IPS DF 6.9 (cell line): ENCODE data around the gene SLC25A48.

Experiments used
- DNase-seq: peaks from one replicate; pipeline ENCODE4 v3.0.0-alpha.2; 2013; ENCODE audit warnings: low read depth, low spot score
- H3K27ac ChIP-seq: one replicate; pipeline ENCODE4 v1.5.1; 2013; ENCODE audit warnings: low read length, control low read depth
- H3K27me3 ChIP-seq: 2 replicates; pipeline ENCODE4 v1.6.1; 2013; ENCODE audit warnings: mild to moderate bottlenecking, low read length; ENCODE audit not compliant: control insufficient read depth, insufficient read depth
- H3K36me3 ChIP-seq: 2 replicates; pipeline ENCODE4 v1.6.1; 2013; ENCODE audit warnings: low read length; ENCODE audit not compliant: control insufficient read depth, insufficient read depth
- H3K4me1 ChIP-seq: 2 replicates; pipeline ENCODE4 v1.6.1; 2013; ENCODE audit warnings: low read length; ENCODE audit not compliant: control insufficient read depth, insufficient read depth
- H3K4me3 ChIP-seq: 2 replicates; pipeline ENCODE4 v1.5.1; 2013; ENCODE audit warnings: mild to moderate bottlenecking, low read length
- H3K9me3 ChIP-seq: 2 replicates; pipeline ENCODE4 v1.6.1; 2013; ENCODE audit warnings: low read length, inconsistent platforms; ENCODE audit not compliant: control insufficient read depth, insufficient read depth
- WGBS: extraction: QIAGEN DNeasy Blood & Tissue Kit; methylation state at CpG from one replicate; pipeline ENCODE4 v1.1.7; 2013; ENCODE audit warnings: mixed read lengths, missing lambda C conversion rate; ENCODE audit not compliant: insufficient read length, insufficient coverage; 5-methylcytosine and 5-hydroxymethylcytosine counted together

The SLC25A48 gene

DNA sequence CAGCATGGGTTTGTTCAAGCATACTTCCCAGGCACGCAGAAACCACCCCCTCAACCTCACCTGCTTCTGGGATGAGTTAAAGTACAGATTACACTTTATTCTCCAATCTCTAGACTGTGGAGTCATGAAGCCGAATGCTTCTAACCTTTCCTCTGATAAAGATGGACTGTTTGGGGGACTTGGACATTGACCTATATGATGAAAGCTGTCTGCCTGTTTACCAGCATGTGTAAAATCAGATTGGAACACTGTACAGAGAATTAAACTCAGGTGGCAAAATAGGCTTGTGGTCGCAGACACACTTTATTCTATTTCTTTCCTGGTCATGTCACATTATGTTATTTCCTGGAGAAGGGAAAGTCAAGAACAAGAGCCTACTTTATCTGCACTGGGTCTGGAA is 35.5 kb downstream of the SLC25A48 start:
- H3K36me3 ChIP-seq: no peaks in the 10 kb centered on the region
- H3K4me3 ChIP-seq: no peak overlapping the region
- H3K27ac ChIP-seq: no peak overlapping the region
- H3K27me3 ChIP-seq: no peaks in the 10 kb centered on the region
- DNase-seq: no peak
- H3K9me3 ChIP-seq: no peaks in the 10 kb centered on the region
- H3K4me1 ChIP-seq: no peaks in the 10 kb centered on the region
- WGBS: no CpG with 5 or more reads among the region's 3 CpGs

- Histone ChIP-seq H3K27me3 (no peaks in the 10 kb centered on the region), H3K36me3 (no peaks in the 10 kb centered on the region), H3K4me3 (no peak overlapping the region), H3K27ac (no peak overlapping the region), H3K9me3 (no peaks in the 10 kb centered on the region), H3K4me1 (no peaks in the 10 kb centered on the region)
- WGBS: no CpG with 5 or more reads among the region's 11 CpGs
- DNase-seq: no peak
Measured at GRCh38 chr5:135871268-135871915, 36.9 kb downstream of the SLC25A48 start.

DNA sequence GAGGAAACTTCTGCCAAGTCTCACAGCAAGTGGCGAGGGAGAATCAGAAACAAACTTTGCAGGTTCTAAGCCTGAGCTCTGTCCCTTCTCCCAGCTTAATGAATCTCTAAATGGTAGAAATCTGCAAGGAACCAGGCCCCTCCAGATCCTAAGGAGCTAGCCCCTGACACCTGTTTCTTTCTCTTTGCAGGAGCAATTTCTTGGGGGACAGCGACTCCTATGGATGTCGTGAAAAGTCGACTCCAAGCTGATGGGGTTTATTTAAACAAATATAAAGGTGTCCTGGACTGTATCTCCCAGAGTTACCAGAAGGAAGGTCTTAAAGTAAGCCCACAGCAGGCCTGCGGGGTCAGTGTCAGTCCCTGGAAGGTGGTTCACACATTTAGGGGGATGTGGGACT is 39.4 kb downstream of the SLC25A48 start:
- no peak overlapping the region for H3K4me3 ChIP-seq
- H3K36me3 ChIP-seq: no peaks in the 10 kb centered on the region
- H3K9me3 ChIP-seq: no peaks in the 10 kb centered on the region
- WGBS: no CpG with 5 or more reads among the region's 5 CpGs
- DNase-seq: no peak
- no peak overlapping the region for H3K27ac ChIP-seq
- no peaks in the 10 kb centered on the region for H3K27me3 ChIP-seq
- no peaks in the 10 kb centered on the region for H3K4me1 ChIP-seq

DNA sequence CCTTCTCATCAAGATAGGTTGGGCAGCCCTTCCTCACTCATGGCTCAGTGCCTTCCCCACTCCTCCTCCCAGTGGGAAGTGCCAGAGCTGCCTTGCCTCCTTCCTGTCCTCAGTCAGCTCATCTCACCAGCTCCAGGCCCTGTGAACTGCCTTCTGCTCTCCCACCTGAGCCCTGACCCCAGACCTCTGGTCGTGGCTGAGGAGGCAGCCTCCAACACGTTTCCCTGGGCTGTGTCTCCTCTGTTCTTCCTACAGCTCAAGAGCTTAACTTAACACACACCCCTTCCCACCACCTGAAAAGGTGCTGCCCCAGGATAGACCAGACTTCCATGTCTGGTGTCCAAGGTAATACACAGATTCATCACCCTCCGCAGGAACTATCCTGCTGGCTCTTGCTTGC is 40.0 kb downstream of the SLC25A48 start:
- no CpG with 5 or more reads among the region's 3 CpGs for WGBS
- no peaks in the 10 kb centered on the region for H3K36me3 ChIP-seq
- no peak overlapping the region for H3K4me3 ChIP-seq
- H3K27me3 ChIP-seq: no peaks in the 10 kb centered on the region
- no peak for DNase-seq
- no peak overlapping the region for H3K27ac ChIP-seq
- no peaks in the 10 kb centered on the region for H3K9me3 ChIP-seq
- H3K4me1 ChIP-seq: no peaks in the 10 kb centered on the region

DNA sequence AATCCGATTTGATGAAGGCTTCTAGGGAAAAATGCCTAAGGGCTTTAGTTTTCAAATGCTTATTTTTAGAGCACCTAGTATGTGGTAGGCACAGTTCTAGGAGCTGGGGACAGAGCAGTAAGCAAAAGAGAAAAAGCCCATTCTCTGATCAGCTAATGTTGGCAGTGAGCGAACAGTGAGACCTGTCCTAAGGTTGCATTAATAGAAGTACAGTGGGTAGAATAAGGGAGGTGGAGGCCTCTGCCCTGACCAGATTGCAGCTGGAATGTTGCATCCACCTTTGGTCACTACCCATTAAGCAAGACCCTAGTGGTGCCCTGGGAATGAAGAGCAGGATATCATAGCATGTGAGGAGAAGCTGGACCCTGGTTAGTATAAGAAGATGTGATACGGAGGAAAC is 41.1 kb downstream of the SLC25A48 start:
- H3K27me3 ChIP-seq: no peaks in the 10 kb centered on the region
- no CpG with 5 or more reads among the region's 3 CpGs for WGBS

DNA sequence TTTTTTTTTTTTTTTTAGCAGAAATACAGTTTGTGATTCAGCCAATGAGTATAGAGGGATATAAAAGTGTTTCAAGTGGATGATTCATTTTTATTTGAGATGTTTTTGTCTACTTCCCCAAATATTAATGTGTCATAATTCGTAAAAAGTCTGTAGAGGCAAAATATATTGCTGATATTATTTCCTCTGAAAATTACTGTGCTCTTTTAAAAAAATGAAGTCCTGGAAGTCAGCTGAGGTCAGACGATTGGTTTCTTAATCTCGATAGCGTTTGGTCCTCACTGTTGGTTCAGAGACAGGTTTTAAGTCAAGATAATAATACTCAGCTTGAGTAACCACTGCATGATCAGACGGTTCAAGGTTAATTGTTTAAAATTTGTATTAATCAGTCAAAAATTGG is 41.7 kb downstream of the SLC25A48 start:
- H3K36me3 ChIP-seq: no peaks in the 10 kb centered on the region
- no CpG with 5 or more reads among the region's 5 CpGs for WGBS

More for the DNA sequence above, 41.1 kb downstream of the SLC25A48 start:
- no peaks in the 10 kb centered on the region for H3K4me1 ChIP-seq
- no peak overlapping the region for H3K4me3 ChIP-seq
- no peak overlapping the region for H3K27ac ChIP-seq
- DNase-seq: no peak
- H3K36me3 ChIP-seq: no peaks in the 10 kb centered on the region
- no peaks in the 10 kb centered on the region for H3K9me3 ChIP-seq

DNA sequence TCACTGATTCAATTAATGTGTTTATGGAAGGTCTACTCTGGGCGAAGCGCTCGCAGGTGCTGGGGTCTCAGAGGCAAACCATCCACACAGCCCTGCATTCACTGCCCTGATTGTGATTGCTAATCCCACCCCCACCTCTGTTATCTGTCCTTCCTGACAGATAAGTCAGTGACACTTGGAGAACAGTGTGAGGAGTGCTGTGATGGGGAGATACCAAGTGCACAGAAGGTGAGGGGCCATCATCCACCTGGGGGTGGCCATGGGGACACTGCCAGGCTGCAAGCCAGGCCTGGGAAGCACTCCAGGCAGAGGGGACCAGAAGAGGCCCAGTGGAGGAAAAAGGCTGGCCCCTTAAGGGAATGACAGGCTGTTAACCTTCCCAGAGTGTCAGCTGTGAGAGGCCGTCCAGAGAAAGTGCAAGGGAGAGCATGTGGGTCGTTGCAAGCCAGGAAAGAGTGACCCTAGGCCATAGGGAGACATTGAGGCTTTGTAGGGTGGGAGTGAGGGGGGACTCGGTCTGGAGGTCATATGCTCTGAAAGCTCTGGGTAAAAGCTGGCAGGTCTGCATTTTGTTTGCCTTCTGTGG is 43.2 kb downstream of the SLC25A48 start:
- H3K4me1 ChIP-seq: 0 out of 2 replicates have a peak, but pooled peaks cover 1% of the 10 kb centered on the region
- no peaks in the 10 kb centered on the region for H3K9me3 ChIP-seq
- no peak for DNase-seq
- no peaks in the 10 kb centered on the region for H3K27me3 ChIP-seq
- H3K36me3 ChIP-seq: no peaks in the 10 kb centered on the region
- no peak overlapping the region for H3K27ac ChIP-seq
- WGBS: no CpG with 5 or more reads among the region's 6 CpGs
- no peak overlapping the region for H3K4me3 ChIP-seq

More for the DNA sequence above, 41.7 kb downstream of the SLC25A48 start:
- Histone ChIP-seq H3K4me1 (0 out of 2 replicates have a peak, but pooled peaks cover 1% of the 10 kb centered on the region), H3K9me3 (no peaks in the 10 kb centered on the region), H3K27ac (no peak overlapping the region), H3K4me3 (no peak overlapping the region), H3K27me3 (no peaks in the 10 kb centered on the region)
- DNase-seq: no peak

GRCh38 chr5:135878156-135878620 is 43.7 kb downstream of the SLC25A48 start:
- no peaks in the 10 kb centered on the region for H3K9me3 ChIP-seq
- no peaks in the 10 kb centered on the region for H3K36me3 ChIP-seq
- H3K4me1 ChIP-seq: 0 out of 2 replicates have a peak, but pooled peaks cover 1% of the 10 kb centered on the region
- H3K27me3 ChIP-seq: no peaks in the 10 kb centered on the region
- no peak overlapping the region for H3K4me3 ChIP-seq
- no peak overlapping the region for H3K27ac ChIP-seq
- no peak for DNase-seq
- no CpG with 5 or more reads among the region's 4 CpGs for WGBS

GRCh38 chr5:135879591-135879990 is 45.1 kb downstream of the SLC25A48 start:
- no peak for DNase-seq
- 0 out of 2 replicates have a peak, but pooled peaks cover 1% of the 10 kb centered on the region for H3K4me1 ChIP-seq
- H3K9me3 ChIP-seq: no peaks in the 10 kb centered on the region
- no peak overlapping the region for H3K27ac ChIP-seq
- no peaks in the 10 kb centered on the region for H3K36me3 ChIP-seq
- H3K27me3 ChIP-seq: no peaks in the 10 kb centered on the region
- H3K4me3 ChIP-seq: no peak overlapping the region
- no CpG with 5 or more reads among the region's 3 CpGs for whole genome bisulfite sequencing

- Histone ChIP-seq H3K4me1 (0 out of 2 replicates have a peak, but pooled peaks cover 1% of the 10 kb centered on the region), H3K27ac (no peak overlapping the region)
Measured at GRCh38 chr5:135880278-135880677, 45.8 kb downstream of the SLC25A48 start.

More at GRCh38 chr5:135880278-135880677, 45.8 kb downstream of the SLC25A48 start:
- Histone ChIP-seq H3K36me3 (no peaks in the 10 kb centered on the region), H3K9me3 (no peaks in the 10 kb centered on the region), H3K4me3 (no peak overlapping the region), H3K27me3 (no peaks in the 10 kb centered on the region)
- DNase-seq: peak; percentile 25
- no CpG with 5 or more reads among the region's 3 CpGs for WGBS
